Erythroblast (primary cell): ENCODE data around the gene DCP1A.

Experiments
- GATA1 ChIP-seq: IDR thresholded peaks from 2 replicates; pipeline ENCODE4 v1.6.1; 2011; ENCODE audit warnings: low read depth, mild to moderate bottlenecking, control low read depth, low read length, moderate library complexity
- POLR2A ChIP-seq: IDR thresholded peaks from 2 replicates; pipeline ENCODE4 v1.6.1; 2011; ENCODE audit warnings: mild to moderate bottlenecking, low read length

- no peak for TF ChIP-seq POLR2A
- no peak for TF ChIP-seq GATA1
Observed at GRCh38 chr3:53311882-53312281, 35.5 kb downstream of the DCP1A start.
